GM21526 (cell line): Measurements from ENCODE around the gene PPM1N.
A peak's percentile ranks its signal among the peaks of the same experiment; 100 is the strongest.
"Not testable (repeated sequence)": the region's sequence is repeated elsewhere in the genome, so short reads cannot be mapped to it uniquely, and the experiment has no call there.

ENCODE experiments used
- ATAC-seq: cut with Tn5 transposase; IDR thresholded peaks from one replicate; pipeline ENCODE4 v1.9.1; 2021; ENCODE audit warnings: moderate library complexity; ENCODE audit not compliant: unreplicated experiment, low FRiP score

Gene PPM1N

GRCh38 chr19:45506989-45507871 lies 9.0 kb downstream of the PPM1N start, which contains the start of gene VASP:
TSS of gene VASP (plus strand) at chr19:45507479. CDS start at chr19:45507772, 293 bp downstream.
- peak; percentile 34 for ATAC-seq

GRCh38 chr19:45507872-45508416 lies 9.7 kb downstream of the PPM1N start:
- ATAC-seq = no peak

- ATAC-seq = no peak
Measured at GRCh38 chr19:45508417-45508860, 10.2 kb downstream of the PPM1N start.

- no peak for ATAC-seq
Measured at GRCh38 chr19:45508861-45509691, 10.8 kb downstream of the PPM1N start.

GRCh38 chr19:45509692-45510015 lies 11.4 kb downstream of the PPM1N start:
- no peak for ATAC-seq

GRCh38 chr19:45510352-45510751 lies 12.1 kb downstream of the PPM1N start:
- ATAC-seq = not testable (repeated sequence)

- ATAC-seq = no peak
Measured at GRCh38 chr19:45511074-45511473, 12.8 kb downstream of the PPM1N start.

- ATAC-seq = no peak
Measured at GRCh38 chr19:45512881-45513483, 14.7 kb downstream of the PPM1N start.

GRCh38 chr19:45514376-45515051 lies 16.3 kb downstream of the PPM1N start:
- no peak for ATAC-seq

GRCh38 chr19:45515081-45515624 lies 16.9 kb downstream of the PPM1N start:
- ATAC-seq = no peak

- no peak for ATAC-seq
Measured at GRCh38 chr19:45515807-45516401, 17.7 kb downstream of the PPM1N start.

- no peak for ATAC-seq
Measured at GRCh38 chr19:45517238-45517637, 19.0 kb downstream of the PPM1N start.

- ATAC-seq = no peak
Measured at GRCh38 chr19:45517641-45518468, 19.6 kb downstream of the PPM1N start.

GRCh38 chr19:45518469-45518826 lies 20.2 kb downstream of the PPM1N start:
- ATAC-seq = no peak

- ATAC-seq = no peak
Measured at GRCh38 chr19:45522010-45522941, 24.0 kb downstream of the PPM1N start.

GRCh38 chr19:45523642-45524256 lies 25.5 kb downstream of the PPM1N start:
- peak; percentile 61 for ATAC-seq

- ATAC-seq = no peak
Measured at GRCh38 chr19:45524575-45525129, 26.4 kb downstream of the PPM1N start.
